Endothelial cell of umbilical vein (primary cell): Measurements from ENCODE around the gene HES7. TPM values are rescaled to one million over a fixed set of nuclear protein-coding genes. Genes with fewer than 3 reads are reported as not detected.

Experiments used
- BruUV-seq: library from RNA; stranded (reverse); fragments of 400-500 nt; replicated peaks from 2 replicates; lab custom pipeline; 2021; lab: Mats Ljungman, UMichigan
- CTCF ChIA-PET: fragments of 300-600, 350-600 bp; sonication (Branson Sonifier 250); formaldehyde crosslinking; loops from one replicate; lab custom pipeline; 2021; ENCODE audit warnings: antibody characterized with exemption, inconsistent platforms; lab: Charles Lee
- POLR2A ChIA-PET: fragments of 300-600, 350-600 bp; sonication (Branson Sonifier 250); formaldehyde crosslinking; loops from one replicate; lab custom pipeline; 2021; ENCODE audit warnings: antibody characterized with exemption, inconsistent platforms; lab: Charles Lee
- DNase-seq: peaks from one replicate; pipeline ENCODE4 v3.0.0-alpha.2; 2011; ENCODE audit warnings: low read depth, low spot score
- FAIRE-seq: peaks from 2 replicates; lab custom pipeline; 2011; peaks lifted over from hg19 to GRCh38; lab: Jason Lieb, UNC
- H2AFZ ChIP-seq: 2 replicates; pipeline ENCODE4 v1.6.0; 2012; ENCODE audit warnings: low read depth, low read length, control low read depth, inconsistent platforms
- H3K27ac ChIP-seq: 2 replicates; pipeline ENCODE4 v1.5.1; 2011; ENCODE audit warnings: low read depth, mild to moderate bottlenecking, control low read depth, low read length, moderate library complexity; ENCODE audit not compliant: insufficient read depth
- H3K27me3 ChIP-seq, 2 experiments: 2 replicates each; pipeline versions ENCODE4 v1.6.0 to v1.6.1; 2011; ENCODE audit warnings: low read length in 2 of 2, mixed read lengths in 1 of 2; ENCODE audit not compliant: control insufficient read depth in 2 of 2, insufficient read depth in 2 of 2
- H3K36me3 ChIP-seq, 2 experiments: 2 replicates in 1 of 2; 3 replicates in 1 of 2; pipeline ENCODE4 v1.5.1; 2011; ENCODE audit warnings: low read length in 2 of 2, mild to moderate bottlenecking in 1 of 2, moderate library complexity in 1 of 2; ENCODE audit not compliant: control insufficient read depth in 2 of 2, insufficient read depth in 2 of 2; ENCODE audit errors: extremely low read depth in 1 of 2
- H3K4me1 ChIP-seq: 3 replicates; pipeline ENCODE4 v1.5.1; 2011; ENCODE audit warnings: mild to moderate bottlenecking, low read length; ENCODE audit not compliant: control insufficient read depth, insufficient read depth; ENCODE audit errors: extremely low read depth
- H3K4me2 ChIP-seq: 2 replicates; pipeline ENCODE4 v1.6.1; 2011; ENCODE audit warnings: low read length, control low read depth, mixed read lengths; ENCODE audit not compliant: insufficient read depth
- H3K4me3 ChIP-seq, 3 experiments: fragments of 200-600 bp in 1 of 3; sonication (generic), shearing (Covaris generic) in 1 of 3; replicated peaks in 1 of 3; 2 replicates each; pipeline ENCODE4 v1.5.1; 2011 to 2016; ENCODE audit warnings: control low read depth in 3 of 3, low read length in 3 of 3, mild to moderate bottlenecking in 2 of 3, inconsistent platforms in 1 of 3, low read depth in 1 of 3, moderate library complexity in 1 of 3; ENCODE audit not compliant: insufficient read depth in 1 of 3
- H3K79me2 ChIP-seq: 2 replicates; pipeline ENCODE4 v1.6.0; 2012; ENCODE audit warnings: low read length, inconsistent platforms; ENCODE audit not compliant: control insufficient read depth, insufficient read depth
- H3K9ac ChIP-seq: replicated peaks from 2 replicates; pipeline ENCODE3; 2011; ENCODE audit warnings: low read length, control low read depth; ENCODE audit not compliant: insufficient read depth; ENCODE audit errors: extremely low read depth
- H3K9me1 ChIP-seq: replicated peaks from 3 replicates; pipeline ENCODE4 v1.6.0; 2011; ENCODE audit warnings: mild to moderate bottlenecking, low read length; ENCODE audit not compliant: control insufficient read depth, insufficient read depth; ENCODE audit errors: extremely low read depth
- H3K9me3 ChIP-seq: replicated peaks from 2 replicates; pipeline ENCODE4 v1.5.1; 2012; ENCODE audit warnings: low read length, inconsistent platforms; ENCODE audit not compliant: control insufficient read depth, insufficient read depth
- H4K20me1 ChIP-seq: replicated peaks from 2 replicates; pipeline ENCODE3; 2011; ENCODE audit warnings: mild to moderate bottlenecking, low read length; ENCODE audit not compliant: control insufficient read depth, insufficient read depth; ENCODE audit errors: extremely low read depth
- CTCF ChIP-seq, 2 donors: IDR thresholded peaks; 1 replicate in 1 of 2; 2 replicates in 1 of 2; pipeline ENCODE4 v1.5.1; 2011; ENCODE audit warnings: low read length in 2 of 2, mild to moderate bottlenecking in 2 of 2, moderate library complexity in 2 of 2, control low read depth in 1 of 2, inconsistent platforms in 1 of 2, low read depth in 1 of 2; ENCODE audit not compliant: insufficient read depth in 1 of 2; ENCODE audit errors: extremely low read depth in 1 of 2
- EZH2 ChIP-seq: IDR thresholded peaks from 2 replicates; pipeline ENCODE4 v1.6.1; 2012; ENCODE audit warnings: borderline replicate concordance, low read depth, mild to moderate bottlenecking, moderate library complexity, low read length, inconsistent platforms; ENCODE audit not compliant: severe bottlenecking
- FOS ChIP-seq: IDR thresholded peaks from 2 replicates; pipeline ENCODE4 v1.6.1; 2011; ENCODE audit warnings: mild to moderate bottlenecking, low read length, moderate library complexity, borderline replicate concordance; ENCODE audit not compliant: insufficient read depth
- GATA2 ChIP-seq: IDR thresholded peaks from 2 replicates; pipeline ENCODE4 v1.7.0; 2011; ENCODE audit warnings: low read depth, mild to moderate bottlenecking, moderate library complexity, mixed read lengths, low read length; ENCODE audit not compliant: insufficient read length, insufficient read depth
- JUN ChIP-seq: IDR thresholded peaks from 2 replicates; pipeline ENCODE4 v1.6.1; 2011; ENCODE audit warnings: borderline replicate concordance, low read depth; ENCODE audit not compliant: insufficient read length, insufficient read depth
- MAX ChIP-seq: IDR thresholded peaks from 2 replicates; pipeline ENCODE4 v1.6.1; 2011; ENCODE audit not compliant: insufficient read depth, insufficient read length
- MYC ChIP-seq: IDR thresholded peaks from one replicate; pipeline ENCODE4 v1.6.1; 2011; ENCODE audit warnings: mild to moderate bottlenecking, low read depth, low read length
- POLR2A ChIP-seq: IDR thresholded peaks from 2 replicates; pipeline ENCODE4 v1.6.1; 2012; ENCODE audit warnings: low read depth, mild to moderate bottlenecking, control low read depth, low read length
- POLR2AphosphoS5 ChIP-seq: IDR thresholded peaks from 2 replicates; pipeline ENCODE4 v1.6.1; 2012; ENCODE audit warnings: low read depth, mild to moderate bottlenecking, control low read depth, low read length, moderate library complexity; ENCODE audit not compliant: insufficient read depth
- dilution Hi-C: fragments of 300-500 bp; cut with MboI; formaldehyde crosslinking; loops from one replicate; pipeline ENCODE4 v1.15.0; 2019; ENCODE audit warnings: low sequenced_read_pairs; ENCODE audit not compliant: extremely low pct_ligation_motif_present
- intact Hi-C: fragments of 100-400 bp; cut with micrococcal nuclease; formaldehyde crosslinking; loops from one replicate; pipeline ENCODE4 v1.10.0; 2022
- polyA plus RNA-seq, 4 experiments: library from polyadenylated mRNA; depleted of rRNA in 3 of 4; stranded (reverse) in 3 of 4; unstranded in 1 of 4; fragments of >200 nt; gene quantifications; 2 replicates each; pipeline versions ENCODE4 v1.2.1 to v1.2.3, GENCODE V29; 2011 to 2012; ENCODE audit warnings: missing spikeins in 1 of 4
- total RNA-seq: library from RNA; stranded (reverse); gene quantifications from 2 replicates; pipeline ENCODE4 v1.2.3, GENCODE V29; 2021

The HES7 gene
- total and polyA plus RNA-seq, 2 donors (not counting 3 experiments of a cell fraction or from before 2014, with no cell fraction given), result 0.19 to 0.51 TPM

- Histone ChIP-seq H2AFZ (no peak overlapping the region), H3K4me3 (no peak overlapping the region), H3K27me3 (no peaks in the 10 kb centered on the region), H3K9ac (no peak overlapping the region), H3K9me1 (no peaks in the 10 kb centered on the region), H3K9me3 (no peaks in the 10 kb centered on the region), H3K79me2 (no peaks in the 10 kb centered on the region), H3K27ac (no peak overlapping the region), H3K4me1 (peaks cover 14% of the 10 kb centered on the region), H3K4me2 (no peak overlapping the region), H3K36me3 (peaks cover 0 to 36% of the 10 kb centered on the region in 2 experiments), H4K20me1 (no peaks in the 10 kb centered on the region)
- dilution Hi-C loops (no loop called here), intact Hi-C loops (no loop called here)
- DNase-seq (no peak), FAIRE-seq (no peak)
- BruUV-seq, result no TSS peak
- ChIA-PET POLR2A (interaction anchor here (0.8 kb wide), 1 partner anchor 33 kb away, joined by 3 read pairs; no protein-coding TSS in a partner anchor), CTCF (interaction anchor here (1.4 to 5.6 kb wide), 3 partner anchors 11 to 80 kb away, joined by 6 to 72 read pairs (median 28); partner anchors contain the start of gene PER1)
- no peak for TF ChIP-seq POLR2AphosphoS5
- no peak for TF ChIP-seq MAX
- no peak for TF ChIP-seq CTCF (IDR thresholded peaks at IDR 0.05; ENCODE audit: extremely low read depth in 1 of 2, insufficient read depth in 1 of 2, low read depth in 1 of 2, low read length in 2 of 2)
- TF ChIP-seq GATA2, result no peak
- no peak for TF ChIP-seq MYC
- TF ChIP-seq EZH2, result no peak
- no peak for TF ChIP-seq POLR2A
- TF ChIP-seq JUN, result no peak
- no peak for TF ChIP-seq FOS
Measured at GRCh38 chr17:8140065-8141029, 16.4 kb upstream of the HES7 start.
